NCI-H748 treated with DMSO at 0.1 percent for 48 hours (cell line): Measurements from ENCODE around the gene PPP3R1.

Experiments
- DNase-seq: peaks from one replicate; lab custom pipeline; 2025; lab: John Stamatoyannopoulos, UW

PPP3R1 gene

DNA sequence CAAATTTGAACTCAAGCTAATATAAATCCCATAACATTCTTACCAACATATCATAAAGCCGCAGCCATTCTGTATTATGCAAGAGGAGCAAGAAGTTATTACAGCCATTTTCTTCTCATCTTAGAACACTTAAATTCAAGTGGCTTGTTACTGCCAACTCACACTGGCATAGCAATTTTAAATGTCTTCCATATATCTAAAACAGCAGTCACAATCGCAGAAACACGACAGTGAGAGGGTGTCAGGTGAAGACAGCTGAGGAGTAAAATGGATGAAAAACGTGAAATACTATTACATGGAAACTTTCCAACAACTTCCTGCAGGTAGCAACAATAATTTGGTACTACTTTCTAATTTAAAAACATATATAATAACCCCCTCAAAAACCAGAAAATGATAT is 17.9 kb downstream of the PPP3R1 start:
- DNase-seq: no peak

DNA sequence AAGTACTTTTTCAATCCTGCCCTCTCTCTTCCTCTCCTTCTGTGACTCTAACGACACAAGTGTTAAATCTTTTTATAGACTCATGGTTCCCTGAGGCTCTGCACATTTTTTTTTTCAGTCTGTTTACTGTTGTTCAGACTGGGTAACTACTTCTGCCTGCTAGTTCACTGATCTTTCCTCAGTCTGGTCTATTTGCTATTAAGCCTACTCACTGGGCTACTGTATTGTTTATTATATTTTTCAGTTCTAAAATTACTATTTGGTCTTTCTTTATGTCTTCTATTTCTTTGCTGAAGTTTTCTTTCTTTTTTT is 21.3 kb downstream of the PPP3R1 start:
- no peak for DNase-seq

DNA sequence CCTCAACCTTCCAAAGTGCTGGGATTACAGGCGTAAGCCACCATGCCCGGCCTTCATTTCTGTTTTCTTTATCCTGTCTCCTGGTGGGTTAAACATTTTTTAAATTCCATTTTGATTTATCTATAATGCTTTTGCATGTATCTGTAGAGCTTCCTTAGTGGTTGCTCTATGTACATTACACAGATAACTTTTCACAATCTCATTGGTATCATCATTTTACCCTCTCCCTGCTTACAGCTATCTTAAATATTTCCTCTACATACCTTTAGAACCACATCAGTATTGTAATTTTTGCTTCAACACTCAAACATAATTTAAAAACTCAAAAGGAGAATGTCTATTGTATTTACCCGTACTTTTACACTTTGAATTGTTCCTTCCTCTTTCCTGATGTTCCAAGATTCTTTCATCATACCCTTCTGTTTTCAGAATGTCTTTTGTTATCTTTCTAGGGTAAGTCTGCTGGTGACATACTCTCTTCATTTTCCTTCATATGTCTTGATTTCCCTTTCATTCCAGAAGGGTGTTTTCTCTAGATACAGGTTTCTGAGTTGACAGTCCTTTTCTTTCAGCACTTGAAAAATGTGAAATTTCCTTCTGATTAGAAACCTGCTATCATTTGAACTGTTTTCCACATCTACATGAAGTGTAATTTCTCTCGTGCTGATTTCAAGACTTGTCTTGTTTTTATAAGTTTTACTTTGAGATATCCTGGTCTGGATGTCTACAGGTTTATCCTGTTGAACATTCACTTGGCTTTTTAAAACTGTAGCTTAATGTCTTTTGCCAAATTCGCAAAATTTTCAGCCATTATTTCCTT is 21.9 kb downstream of the PPP3R1 start:
- DNase-seq: no peak

DNA sequence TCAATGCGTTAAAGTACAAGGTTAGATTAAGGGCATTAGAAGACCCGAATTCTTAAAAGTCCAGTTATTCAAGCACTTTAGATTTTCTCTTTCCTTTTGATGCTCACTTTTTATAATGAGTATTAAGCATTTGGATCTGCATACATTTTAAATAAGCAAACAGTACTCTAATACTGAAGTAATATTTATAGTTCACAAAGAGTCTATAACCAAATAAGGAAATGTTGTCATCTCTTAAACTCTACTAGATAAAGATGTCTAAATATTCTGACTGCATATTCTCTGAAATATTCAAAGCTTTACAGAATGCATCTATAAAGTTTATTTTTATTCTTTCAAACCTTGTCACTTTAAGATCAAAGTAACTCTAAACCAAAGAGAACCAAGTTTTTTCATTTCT is 25.5 kb downstream of the PPP3R1 start:
- DNase-seq: no peak

DNA sequence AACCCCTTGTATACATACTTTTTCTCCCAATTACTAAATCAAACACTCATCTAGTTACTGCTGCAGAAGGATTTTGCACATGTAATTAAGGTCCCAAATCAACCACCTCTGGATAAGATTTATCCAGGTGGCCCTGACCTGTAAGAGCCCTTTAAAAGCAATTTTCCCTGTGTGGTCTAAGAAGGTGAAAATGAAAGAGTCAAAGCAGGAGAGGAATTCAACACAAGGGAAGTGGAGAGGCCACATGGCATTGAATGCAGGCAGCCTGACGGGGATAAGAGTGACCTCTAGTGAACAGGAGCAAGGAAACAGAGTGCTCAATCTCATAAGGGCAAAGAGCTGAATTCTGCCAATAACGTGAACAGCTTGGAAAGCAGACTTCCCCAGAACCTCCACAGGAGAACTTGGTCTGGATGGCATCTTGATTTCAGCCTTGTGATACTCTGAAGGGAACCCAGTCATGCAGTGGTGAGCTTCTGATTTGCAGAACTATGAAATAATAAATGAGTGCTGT is 27.2 kb downstream of the PPP3R1 start:
- DNase-seq: no peak

DNA sequence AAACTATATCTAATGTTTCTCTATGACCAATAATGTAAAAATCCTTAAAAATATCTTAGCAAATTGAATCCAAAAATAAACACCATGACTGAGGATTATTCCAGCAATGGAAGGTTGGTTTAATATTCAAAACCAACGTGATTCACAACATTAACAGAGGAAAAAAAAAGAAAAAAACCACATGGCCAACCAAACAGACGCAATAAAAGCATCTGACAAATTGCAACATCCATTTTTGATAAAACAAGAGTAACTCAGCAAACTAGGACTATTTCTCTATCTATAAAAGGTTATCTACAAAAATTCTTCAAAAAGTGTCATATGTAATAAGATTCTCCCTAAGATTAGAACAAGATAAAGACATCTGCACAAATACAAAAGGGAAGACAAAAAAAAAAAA is 28.9 kb downstream of the PPP3R1 start:
- no peak for DNase-seq

DNA sequence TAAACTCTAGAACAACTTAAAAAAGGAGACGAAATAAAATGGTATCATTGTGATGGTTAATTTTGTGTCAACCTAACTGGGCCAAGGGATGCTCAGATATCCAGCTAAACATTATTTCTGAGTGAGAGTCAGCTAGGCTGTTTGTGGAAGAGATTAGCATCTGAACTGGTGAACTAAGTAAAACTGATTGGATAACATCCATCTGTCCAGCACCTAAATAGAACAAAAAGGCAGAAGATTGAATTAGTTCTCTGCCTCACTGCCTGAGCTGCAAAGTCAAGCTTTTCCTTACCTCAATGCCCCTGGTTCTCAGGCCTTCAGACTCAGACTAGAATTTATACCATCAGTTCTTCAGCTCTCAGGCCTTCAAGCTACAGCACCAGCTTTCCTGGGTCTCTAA is 30.0 kb downstream of the PPP3R1 start:
- DNase-seq: no peak

DNA sequence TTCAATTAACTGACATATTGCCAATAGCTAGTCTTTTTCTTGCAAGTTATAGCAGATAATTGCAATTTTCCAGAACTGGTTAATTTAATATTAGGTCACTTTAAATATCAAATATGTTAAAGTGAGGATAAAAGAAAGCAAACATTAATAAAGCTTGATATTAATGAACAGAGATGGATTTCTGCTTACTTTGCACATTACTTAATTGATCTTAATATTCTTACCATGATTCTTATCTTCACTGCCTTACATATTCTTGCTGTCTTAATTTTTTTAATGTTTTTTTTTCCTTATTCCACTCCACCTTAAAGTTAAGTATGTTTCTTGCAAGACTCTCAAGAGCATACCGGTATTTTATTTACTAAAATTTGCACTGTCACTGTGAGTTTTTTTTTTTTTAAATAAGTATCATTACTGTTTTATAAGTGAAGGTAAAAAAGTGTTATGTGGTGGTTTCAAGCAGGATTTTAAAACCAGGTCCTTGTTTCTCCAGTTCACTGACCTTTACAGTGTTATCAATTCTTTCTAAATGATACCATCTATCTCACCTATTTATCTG is 33.9 kb downstream of the PPP3R1 start:
- DNase-seq: no peak

DNA sequence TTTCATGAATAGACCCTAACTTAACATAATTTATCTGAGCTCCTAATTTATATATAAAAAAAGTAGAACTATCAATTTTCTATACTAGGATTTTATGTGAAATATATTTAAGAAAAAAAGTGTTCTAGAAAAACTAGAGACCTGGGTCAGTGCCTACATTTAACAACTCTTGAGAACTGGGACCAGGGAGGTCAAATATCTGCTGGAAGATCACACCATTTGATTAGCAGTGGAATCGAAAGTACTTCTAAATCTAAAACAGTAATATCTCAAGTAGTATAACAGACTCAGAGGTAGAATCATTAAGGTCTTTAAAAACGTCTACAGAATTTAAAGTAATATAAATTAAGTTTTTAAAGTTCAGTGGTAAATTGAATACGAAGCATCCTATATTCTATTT is 34.6 kb downstream of the PPP3R1 start:
- DNase-seq: no peak

DNA sequence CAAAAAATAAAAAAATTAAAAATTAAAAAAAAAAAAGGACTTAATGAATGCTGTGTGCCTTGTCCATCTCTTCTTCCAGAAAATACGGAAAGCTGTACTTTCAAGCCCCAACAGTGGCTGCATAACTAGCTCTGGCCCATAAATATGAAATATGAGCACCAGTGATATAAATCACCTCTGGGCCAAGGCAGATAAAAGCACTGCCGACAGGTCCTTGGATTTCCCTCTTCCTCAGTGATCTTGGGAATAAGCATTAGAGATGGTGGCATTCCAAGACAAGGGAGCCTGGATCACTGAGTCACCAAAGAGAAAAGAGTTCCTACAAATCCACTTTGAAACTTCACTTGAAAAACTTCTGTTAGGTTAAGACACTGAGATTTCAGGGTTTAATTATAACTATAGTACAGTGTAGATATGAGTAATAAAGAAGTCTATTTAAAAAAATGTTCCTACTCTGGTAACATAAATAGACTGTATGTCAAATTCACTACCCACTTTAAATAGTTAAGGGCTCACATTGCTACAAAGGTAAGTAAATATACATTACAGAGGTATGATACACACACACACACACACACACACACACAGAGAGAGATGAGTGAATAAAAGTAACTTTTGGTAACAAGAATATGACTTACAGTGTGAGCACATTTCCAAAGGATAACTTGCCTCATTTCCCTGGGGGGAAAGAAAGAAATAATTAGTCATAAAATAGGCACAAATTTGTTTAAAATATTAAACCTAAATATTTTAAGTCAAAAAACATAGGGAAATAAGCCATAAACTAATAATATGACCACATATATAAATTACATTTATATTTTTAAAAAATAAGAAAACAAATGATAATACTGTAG is 35.6 kb downstream of the PPP3R1 start:
- no peak for DNase-seq

DNA sequence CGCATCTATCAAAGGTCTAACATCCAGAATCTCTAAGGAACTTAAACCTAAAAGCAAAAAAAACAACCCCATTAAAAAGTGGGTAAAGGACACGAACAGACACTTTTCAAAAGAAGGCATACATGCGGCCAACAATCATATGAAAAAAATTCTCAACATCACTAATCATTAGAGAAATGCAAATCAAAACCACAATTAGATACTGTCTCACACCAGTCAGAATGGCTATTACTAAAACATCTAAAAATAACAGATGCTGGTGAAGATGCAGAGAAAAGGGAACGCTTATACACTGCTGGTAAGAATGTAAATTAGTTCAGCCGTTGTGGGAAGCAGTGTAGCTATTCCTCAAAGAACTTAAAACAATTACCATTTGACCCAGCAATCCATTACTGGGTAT is 38.0 kb downstream of the PPP3R1 start:
- DNase-seq: no peak

DNA sequence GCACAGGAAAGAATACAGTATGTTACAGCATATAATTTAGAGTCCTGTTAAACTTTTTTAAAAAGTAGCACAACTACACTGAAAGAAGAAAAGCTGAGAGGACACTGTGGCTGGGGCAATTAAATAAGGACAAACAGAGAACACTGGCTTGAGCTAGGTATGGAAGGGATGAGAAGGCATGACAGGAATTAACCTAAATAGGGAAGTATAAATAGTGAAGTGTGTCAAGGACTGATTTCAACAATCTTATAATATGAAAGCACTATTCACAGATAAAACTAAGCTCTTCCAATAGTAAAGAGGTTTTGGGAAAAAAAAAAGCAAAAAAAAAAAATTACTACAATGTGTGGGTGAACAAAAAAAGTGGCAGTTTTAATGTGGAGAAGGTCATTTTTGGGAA is 45.5 kb downstream of the PPP3R1 start:
- DNase-seq: no peak

DNA sequence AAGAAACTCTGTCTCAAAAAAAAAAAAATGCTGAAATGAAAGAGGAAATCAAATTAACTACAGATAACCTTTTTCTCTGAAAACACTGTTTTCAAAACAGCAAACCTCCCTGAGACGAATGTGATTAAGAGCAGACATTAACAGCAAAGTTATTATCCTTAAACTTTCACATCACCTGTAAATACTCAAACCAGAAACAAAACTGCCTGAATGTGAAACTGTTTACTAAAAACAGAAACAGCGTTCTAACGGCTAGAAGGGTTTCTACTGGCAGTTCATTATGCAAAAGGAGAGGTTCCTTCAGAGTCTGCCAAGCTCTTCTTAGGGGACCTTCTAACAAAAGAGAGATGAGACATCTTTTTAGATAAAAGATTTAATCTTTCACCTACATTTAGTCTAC is 48.7 kb downstream of the PPP3R1 start:
- no peak for DNase-seq

DNA sequence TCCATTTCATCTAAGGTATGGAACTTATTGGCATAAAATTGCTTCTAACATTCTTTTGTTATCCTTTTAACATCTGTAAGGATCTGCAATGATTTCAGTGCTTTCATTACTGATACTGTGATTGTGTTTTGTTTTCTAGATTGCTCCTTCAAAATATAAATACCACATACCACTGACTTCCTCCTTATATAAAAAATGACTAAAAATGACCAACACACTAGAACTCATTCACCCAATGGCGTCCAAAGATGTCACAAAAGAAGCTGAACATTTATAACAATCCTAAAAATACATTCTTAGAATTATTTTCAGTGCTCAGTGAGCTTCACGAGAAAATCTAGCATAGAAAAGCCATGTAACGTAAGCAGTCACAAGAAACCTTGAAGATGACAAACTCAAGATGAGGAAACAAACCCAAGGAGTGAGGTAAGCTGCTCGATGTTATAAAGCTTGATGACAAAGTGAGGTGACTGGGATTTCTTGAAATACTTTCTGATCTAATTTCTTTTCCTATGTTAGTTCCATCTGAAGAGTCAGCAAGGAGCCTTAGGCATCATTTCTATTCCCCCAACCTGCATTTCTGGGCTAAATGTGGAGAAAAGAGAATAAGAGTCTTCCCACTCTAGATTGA is 52.1 kb downstream of the PPP3R1 start:
- DNase-seq: no peak

DNA sequence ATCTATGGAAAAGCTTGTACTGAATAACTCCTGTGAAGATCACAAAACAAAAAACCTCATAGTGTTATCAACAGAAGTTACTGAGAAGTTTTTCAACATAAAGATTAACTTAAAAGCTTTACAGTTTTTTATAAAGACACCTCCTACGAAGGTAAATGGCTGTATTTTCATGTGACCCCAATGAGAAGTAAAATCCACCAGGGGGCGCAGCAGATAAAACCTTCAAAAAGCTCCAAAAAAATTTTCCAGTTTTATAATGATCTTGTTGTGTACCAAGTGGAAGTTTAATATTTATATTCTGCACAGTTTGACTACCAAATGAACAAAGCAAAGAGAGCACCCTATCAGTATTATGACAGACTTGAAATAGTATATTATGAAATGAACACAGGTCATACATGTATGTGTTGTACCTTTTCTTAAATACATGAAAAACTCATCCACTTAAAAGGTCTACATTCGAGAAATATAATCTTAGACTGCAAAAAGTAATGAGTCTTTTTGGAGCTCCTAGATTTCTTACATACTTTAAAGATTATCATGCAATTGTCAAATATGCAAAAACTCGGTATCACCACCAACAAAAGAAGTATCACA is 56.1 kb downstream of the PPP3R1 start:
- no peak for DNase-seq

DNA sequence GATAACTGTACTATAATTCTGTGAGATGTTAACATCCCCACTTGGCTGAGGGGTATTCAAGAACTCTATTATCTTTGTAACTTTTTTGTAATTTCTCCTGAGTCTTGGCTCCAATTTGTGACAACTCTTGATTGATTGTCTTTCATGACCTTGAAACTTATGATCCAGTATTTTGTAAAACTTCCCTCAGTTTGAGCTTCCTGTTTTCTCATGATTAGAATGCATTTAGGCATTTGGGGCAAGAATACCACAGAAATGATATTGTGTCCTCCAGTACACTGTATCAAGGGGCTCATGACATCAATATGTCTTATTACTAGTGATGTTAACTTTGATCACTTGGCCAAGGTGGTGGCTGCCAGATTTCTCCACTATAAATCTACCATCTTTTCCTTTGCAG is 57.2 kb downstream of the PPP3R1 start:
- DNase-seq: no peak

DNA sequence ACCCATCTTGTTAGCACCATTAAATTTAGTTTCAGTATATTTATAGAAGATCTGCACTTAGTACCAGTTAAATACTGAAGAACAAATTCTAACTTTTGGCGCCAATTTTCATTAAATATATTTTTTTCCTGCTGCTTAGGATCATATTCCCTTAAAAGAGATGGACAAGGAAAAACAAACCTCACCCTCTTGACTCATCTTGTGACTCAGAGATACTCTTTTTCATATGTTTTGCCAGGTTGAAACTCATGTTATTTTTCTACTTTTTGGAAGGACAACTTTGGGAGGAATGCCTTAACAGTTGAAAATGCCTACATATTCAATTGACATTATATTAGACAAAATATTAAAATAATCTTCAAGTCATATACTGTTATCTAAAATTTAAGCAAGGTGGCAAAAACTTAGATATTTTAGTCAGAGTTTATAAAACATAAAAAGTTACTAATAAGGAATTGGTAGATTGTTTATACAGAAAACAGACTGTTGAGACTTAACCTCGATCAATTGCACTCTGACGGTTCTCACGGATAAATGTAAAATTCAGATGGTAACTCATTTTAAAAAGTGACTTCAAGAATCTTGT is 58.5 kb downstream of the PPP3R1 start:
- DNase-seq: no peak

DNA sequence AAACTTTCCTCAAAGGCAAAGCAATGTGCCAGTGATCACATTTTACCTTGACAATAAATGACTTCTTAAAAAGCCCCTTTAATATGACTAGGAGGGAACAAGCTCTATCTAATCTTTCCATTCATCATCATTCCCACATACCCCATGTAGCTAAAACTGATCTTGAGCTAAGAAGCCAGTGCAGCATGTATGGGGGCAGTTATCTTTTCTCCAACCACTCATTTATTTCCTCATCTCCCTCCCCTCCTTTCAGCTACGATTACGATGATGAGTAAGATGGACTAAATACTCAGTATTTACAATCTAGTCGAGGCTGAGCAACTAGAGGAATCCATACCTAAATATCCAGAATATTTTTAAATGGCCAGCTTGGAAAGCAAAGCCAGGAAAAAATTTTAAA is 59.2 kb downstream of the PPP3R1 start:
- no peak for DNase-seq

DNA sequence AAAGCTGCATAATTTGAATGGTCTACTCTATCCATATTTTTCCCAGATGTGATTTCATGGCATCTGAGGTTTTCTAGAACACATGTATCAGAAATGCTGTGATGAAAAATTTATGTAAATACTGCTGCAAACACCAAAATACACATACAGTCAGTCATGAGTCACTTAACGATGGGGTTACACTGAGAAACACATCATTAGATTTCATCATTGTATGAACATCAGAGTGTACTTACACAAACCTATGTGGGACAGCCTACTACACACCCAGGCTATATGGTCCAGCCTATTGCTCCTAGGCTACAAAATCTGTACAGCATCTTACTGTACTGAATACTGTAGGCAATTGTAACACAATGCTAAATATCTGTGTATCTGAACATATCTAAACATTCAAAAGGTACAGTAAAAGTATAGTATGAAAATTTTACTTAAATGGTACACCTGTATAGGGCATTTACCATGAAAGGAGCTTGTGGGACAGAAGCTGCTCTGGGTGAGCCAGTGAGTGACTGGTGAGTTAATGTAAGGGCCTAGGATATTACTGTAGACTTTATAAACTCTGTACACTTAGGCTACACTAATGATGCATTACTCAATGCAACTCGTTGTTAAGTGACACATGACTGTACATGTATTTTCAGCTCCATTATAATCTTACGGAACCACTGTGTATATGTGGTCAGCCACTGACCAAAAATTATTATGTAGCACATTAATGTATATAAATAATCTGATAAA is 61.2 kb downstream of the PPP3R1 start:
- DNase-seq: no peak

DNA sequence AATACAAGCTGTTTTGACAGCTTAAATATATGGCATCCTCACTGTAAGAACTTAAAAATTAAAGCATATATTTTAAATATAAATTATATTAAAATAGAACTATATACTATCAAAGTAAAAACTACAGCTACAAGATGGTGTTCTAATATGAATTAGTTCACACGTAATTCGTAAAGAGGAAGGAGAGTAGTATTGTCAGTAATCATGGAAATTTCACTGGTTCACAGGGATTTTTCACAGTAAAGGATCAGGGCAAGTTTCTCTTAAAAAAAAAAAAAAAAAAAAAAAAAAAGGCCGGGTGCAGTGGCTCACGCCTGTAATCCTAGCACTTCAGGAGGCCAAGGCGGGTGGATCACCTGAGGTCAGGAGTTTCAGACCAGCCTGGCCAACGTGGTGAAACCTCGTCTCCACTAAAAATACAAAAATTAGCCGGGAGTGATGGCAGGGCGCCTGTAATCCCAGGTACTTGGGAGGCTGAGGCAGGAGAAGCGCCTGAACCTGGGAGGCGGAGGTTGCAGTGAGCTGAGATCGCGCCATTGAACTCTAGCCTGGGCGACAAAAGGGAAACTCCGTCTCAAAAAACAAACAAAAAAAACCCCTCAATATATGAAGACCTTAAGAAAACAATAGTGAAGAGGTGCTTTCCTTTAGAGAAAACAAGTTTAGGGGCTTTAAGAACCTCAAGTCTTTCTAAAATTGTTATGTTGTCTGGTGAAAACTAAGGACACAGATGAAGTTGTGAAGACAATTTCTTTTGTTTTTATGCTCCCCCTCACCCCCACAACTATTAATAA is 62.1 kb downstream of the PPP3R1 start:
- DNase-seq: no peak
